Putamen (tissue), 1 donor: Measurements from ENCODE around the gene SNX14.

Experiments used
- DNase-seq: peaks from one replicate; pipeline ENCODE4 v3.0.0-alpha.2; 2016; ENCODE audit warnings: low spot score

The SNX14 gene

GRCh38 chr6:85506441-85507093, 87.1 kb downstream of the SNX14 start:
- DNase-seq, result no peak

- DNase-seq, result no peak
Measured at GRCh38 chr6:85498596-85499258, 94.9 kb downstream of the SNX14 start.

GRCh38 chr6:85496856-85497255, 96.8 kb downstream of the SNX14 start:
- no peak for DNase-seq

- DNase-seq, result no peak
Measured at GRCh38 chr6:85496009-85496579, 97.6 kb downstream of the SNX14 start.

- DNase-seq, result no peak
Measured at GRCh38 chr6:85494547-85495536, 98.8 kb downstream of the SNX14 start.

- DNase-seq, result no peak
Measured at GRCh38 chr6:85493389-85493788, 100.3 kb downstream of the SNX14 start.

GRCh38 chr6:85490516-85491248, 103.0 kb downstream of the SNX14 start:
- no peak for DNase-seq

GRCh38 chr6:85484948-85485347, 108.7 kb downstream of the SNX14 start:
- DNase-seq, result no peak

- DNase-seq, result no peak
Measured at GRCh38 chr6:85483846-85484245, 109.8 kb downstream of the SNX14 start.

- DNase-seq, result peak; percentile 27
Measured at GRCh38 chr6:85482905-85483700, 110.6 kb downstream of the SNX14 start.

GRCh38 chr6:85482206-85482904, 111.3 kb downstream of the SNX14 start:
- no peak for DNase-seq

GRCh38 chr6:85479208-85479607, 114.5 kb downstream of the SNX14 start:
- no peak for DNase-seq

GRCh38 chr6:85476532-85476931, 117.1 kb downstream of the SNX14 start:
- DNase-seq, result no peak

- DNase-seq, result no peak
Measured at GRCh38 chr6:85473748-85474147, 119.9 kb downstream of the SNX14 start.

GRCh38 chr6:85472744-85473143, 120.9 kb downstream of the SNX14 start:
- DNase-seq, result no peak

- DNase-seq, result no peak
Measured at GRCh38 chr6:85470023-85470410, 123.6 kb downstream of the SNX14 start.

GRCh38 chr6:85469276-85470022, 124.2 kb downstream of the SNX14 start:
- no peak for DNase-seq

GRCh38 chr6:85468326-85468725, 125.3 kb downstream of the SNX14 start:
- DNase-seq, result no peak

- no peak for DNase-seq
Measured at GRCh38 chr6:85465762-85466161, 127.9 kb downstream of the SNX14 start.
